Calu3 (cell line): Measurements from ENCODE around the gene CCNL2. TPM values are rescaled to one million over a fixed set of nuclear protein-coding genes. Genes with fewer than 3 reads are reported as not detected.

ENCODE experiments used
- BruUV-seq: library from RNA; stranded (reverse); fragments of 400-500 nt; replicated peaks from 2 replicates; lab custom pipeline; 2021; lab: Mats Ljungman, UMichigan
- CTCF ChIA-PET: fragments of 300-600 bp; sonication (Branson Sonifier 250); formaldehyde crosslinking; loops from one replicate; lab custom pipeline; 2022; ENCODE audit warnings: antibody characterized with exemption; lab: Charles Lee
- DNase-seq: peaks from one replicate; pipeline ENCODE4 v3.0.0; 2022
- H3K27ac Mint-ChIP-seq: one replicate; pipeline ENCODE4 v1.8.0; 2022; ENCODE audit warnings: mixed read lengths; ENCODE audit not compliant: unreplicated experiment
- H3K27me3 Mint-ChIP-seq: one replicate; pipeline ENCODE4 v1.8.0; 2022; ENCODE audit warnings: mixed read lengths; ENCODE audit not compliant: unreplicated experiment
- H3K36me3 Mint-ChIP-seq: one replicate; pipeline ENCODE4 v1.8.0; 2022; ENCODE audit warnings: mild to moderate bottlenecking, moderate library complexity, mixed read lengths; ENCODE audit not compliant: insufficient read depth, unreplicated experiment
- H3K4me1 Mint-ChIP-seq: one replicate; pipeline ENCODE4 v1.8.0; 2022; ENCODE audit warnings: mild to moderate bottlenecking, low read depth, mixed read lengths; ENCODE audit not compliant: unreplicated experiment
- H3K4me3 Mint-ChIP-seq: one replicate; pipeline ENCODE4 v1.8.0; 2022; ENCODE audit warnings: mild to moderate bottlenecking, low read depth, moderate library complexity, mixed read lengths; ENCODE audit not compliant: unreplicated experiment
- H3K9me3 Mint-ChIP-seq: one replicate; pipeline ENCODE4 v1.8.0; 2022; ENCODE audit warnings: low read depth, mixed read lengths; ENCODE audit not compliant: unreplicated experiment
- CTCF ChIP-seq: fragments of 200-600 bp; IDR thresholded peaks from one replicate; pipeline ENCODE4 v1.8.0; 2022; ENCODE audit warnings: antibody characterized with exemption; ENCODE audit not compliant: unreplicated experiment
- intact Hi-C: fragments of 100-400 bp; cut with micrococcal nuclease; formaldehyde crosslinking; loops from one replicate; pipeline ENCODE4 v1.10.0; 2022; ENCODE audit not compliant: unreplicated experiment
- total RNA-seq: library from RNA; stranded (reverse); gene quantifications from 2 replicates; pipeline ENCODE4 v1.2.3, GENCODE V29; 2022

CCNL2 gene
- total RNA-seq, 1 experiment from 2014 or later, result 166 TPM

GRCh38 chr1:1347663-1348419 is 51.3 kb downstream of the CCNL2 start:
- DNase-seq, result peak; percentile 54
- intact Hi-C loops, result no loop called here
- CTCF ChIA-PET, result interaction anchor here (1.6 kb wide), 1 partner anchor 56 kb away, joined by 4 read pairs; no protein-coding TSS in a partner anchor
- BruUV-seq, result TSS peak; percentile 48
- H3K4me1 Mint-ChIP-seq, result peaks cover 19% of the 10 kb centered on the region
- no peaks in the 10 kb centered on the region for H3K27me3 Mint-ChIP-seq
- H3K4me3 Mint-ChIP-seq, result peak overlapping the region; percentile 80
- peaks cover 58% of the 10 kb centered on the region for H3K36me3 Mint-ChIP-seq
- peak overlapping the region; percentile 79 for H3K27ac Mint-ChIP-seq
- no peak for TF ChIP-seq CTCF
- no peaks in the 10 kb centered on the region for H3K9me3 Mint-ChIP-seq

GRCh38 chr1:1347026-1347595 is 52.0 kb downstream of the CCNL2 start:
- CTCF ChIA-PET, result interaction anchor here (1.6 kb wide), 1 partner anchor 56 kb away, joined by 4 read pairs; no protein-coding TSS in a partner anchor

GRCh38 chr1:1346501-1346890 is 52.6 kb downstream of the CCNL2 start:
- BruUV-seq, result no TSS peak
- H3K9me3 Mint-ChIP-seq, result no peaks in the 10 kb centered on the region
- DNase-seq, result no peak
- peak overlapping the region; percentile 80 for H3K4me3 Mint-ChIP-seq
- H3K36me3 Mint-ChIP-seq, result peaks cover 48% of the 10 kb centered on the region
- no peaks in the 10 kb centered on the region for H3K27me3 Mint-ChIP-seq
- intact Hi-C loops, result no loop called here
- CTCF ChIA-PET, result no interaction called here
- peak overlapping the region; percentile 79 for H3K27ac Mint-ChIP-seq
- TF ChIP-seq CTCF, result no peak
- H3K4me1 Mint-ChIP-seq, result peaks cover 24% of the 10 kb centered on the region

More at GRCh38 chr1:1347026-1347595, 52.0 kb downstream of the CCNL2 start:
- no peak for DNase-seq
- H3K36me3 Mint-ChIP-seq, result peaks cover 51% of the 10 kb centered on the region
- H3K4me1 Mint-ChIP-seq, result peaks cover 24% of the 10 kb centered on the region
- no TSS peak for BruUV-seq
- peak overlapping the region; percentile 79 for H3K27ac Mint-ChIP-seq
- no peaks in the 10 kb centered on the region for H3K27me3 Mint-ChIP-seq
- no peaks in the 10 kb centered on the region for H3K9me3 Mint-ChIP-seq
- intact Hi-C loops, result no loop called here
- H3K4me3 Mint-ChIP-seq, result peak overlapping the region; percentile 80
- TF ChIP-seq CTCF, result no peak

- no peaks in the 10 kb centered on the region for H3K27me3 Mint-ChIP-seq
- TF ChIP-seq CTCF, result no peak
- BruUV-seq, result no TSS peak
- peak overlapping the region; percentile 79 for H3K27ac Mint-ChIP-seq
- peaks cover 52% of the 10 kb centered on the region for H3K36me3 Mint-ChIP-seq
- peaks cover 24% of the 10 kb centered on the region for H3K4me1 Mint-ChIP-seq
- no peak for DNase-seq
- intact Hi-C loops, result no loop called here
- CTCF ChIA-PET, result interaction anchor here (0.6 kb wide), 1 partner anchor 29 kb away, joined by 3 read pairs; the partner anchor contains the start of gene AURKAIP1
- H3K4me3 Mint-ChIP-seq, result peak overlapping the region; percentile 80
- no peaks in the 10 kb centered on the region for H3K9me3 Mint-ChIP-seq
Observed at GRCh38 chr1:1345860-1346500, 53.2 kb downstream of the CCNL2 start.
